GM18951 (cell line): ENCODE results near the gene ZHX3.

Experiments
- POLR2A ChIP-seq: IDR thresholded peaks from 4 replicates; pipeline ENCODE4 v1.6.1; 2011; ENCODE audit warnings: mild to moderate bottlenecking; ENCODE audit not compliant: insufficient read length, insufficient read depth; ENCODE audit errors: extremely low read depth
- in situ Hi-C: fragments of 300-500 bp; cut with MboI; formaldehyde crosslinking; loops from one replicate; pipeline ENCODE4 v1.12.0; 2022; ENCODE audit warnings: low sequenced_read_pairs, mixed read lengths, inconsistent platforms; ENCODE audit not compliant: unreplicated experiment

Gene ZHX3

DNA sequence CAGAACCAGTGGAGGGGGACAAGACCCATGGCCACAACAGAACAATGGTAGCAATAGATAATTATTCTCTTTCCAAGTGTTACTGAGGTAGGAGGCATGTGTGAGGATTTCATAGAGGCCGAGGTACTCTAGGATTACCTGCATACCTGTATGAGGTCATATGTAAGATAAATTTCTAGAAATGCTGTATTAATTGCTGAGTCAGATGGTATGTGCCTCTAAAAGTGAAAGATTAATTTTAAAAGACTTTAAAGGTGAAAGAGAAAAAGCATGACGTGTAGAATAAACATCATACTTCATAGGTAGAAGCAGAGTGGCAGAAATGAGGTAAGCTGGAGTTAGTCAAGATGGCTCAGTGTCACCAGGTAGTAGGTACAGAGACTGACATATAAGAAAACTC lies 51.6 kb downstream of the ZHX3 start:
- no peak for TF ChIP-seq POLR2A
- in situ Hi-C loops = no loop called here

GRCh38 chr20:41264819-41265218 lies 52.7 kb downstream of the ZHX3 start:
- in situ Hi-C loops = no loop called here
- no peak for TF ChIP-seq POLR2A

DNA sequence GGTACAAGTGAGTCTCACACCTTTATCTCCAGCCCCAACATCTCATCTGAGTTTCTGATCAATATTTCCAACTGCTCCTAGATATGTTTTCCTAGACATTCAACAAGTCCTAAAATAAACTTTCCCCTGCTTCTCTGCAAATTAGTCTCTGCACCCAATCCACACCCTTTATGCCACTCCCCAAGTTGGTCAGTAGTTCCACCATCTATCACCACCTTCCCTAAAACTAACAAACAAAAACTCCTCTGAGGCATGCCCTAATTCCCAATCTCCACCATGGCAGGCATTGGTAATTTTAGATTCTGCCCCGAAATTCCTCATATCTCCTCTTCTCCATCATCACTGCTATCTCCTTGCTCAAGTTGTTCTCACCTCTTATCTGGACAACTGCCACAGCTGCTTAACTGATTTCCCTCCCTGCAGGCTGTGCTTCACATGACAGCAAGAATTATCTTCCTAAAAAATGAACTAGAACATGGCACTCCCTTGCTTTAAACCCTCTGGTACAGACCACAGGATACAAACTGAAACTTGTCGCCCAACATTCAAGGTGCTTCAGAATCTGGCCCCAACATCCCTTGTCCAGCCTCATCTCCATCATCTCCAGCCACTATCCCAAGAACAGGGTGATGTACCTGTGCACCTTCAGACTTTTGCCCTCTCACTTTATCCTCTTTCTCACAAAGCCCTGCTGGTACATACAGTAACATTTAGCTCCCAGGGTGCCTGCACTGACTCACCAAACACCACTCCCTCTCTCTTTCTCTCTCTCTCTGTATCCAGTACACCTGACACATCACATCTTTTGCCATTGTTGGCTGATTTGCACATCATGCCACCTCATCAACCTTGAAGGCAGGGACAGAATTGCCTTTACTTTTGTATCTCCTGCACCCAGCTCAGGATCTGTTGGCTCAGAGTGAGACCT lies 55.5 kb downstream of the ZHX3 start:
- no peak for TF ChIP-seq POLR2A
- in situ Hi-C loops = no loop called here

GRCh38 chr20:41261260-41261659 lies 56.3 kb downstream of the ZHX3 start:
- TF ChIP-seq POLR2A = no peak
- in situ Hi-C loops = no loop called here

- TF ChIP-seq POLR2A = no peak
- in situ Hi-C loops = no loop called here
Measured at GRCh38 chr20:41260734-41261220, 56.8 kb downstream of the ZHX3 start.

DNA sequence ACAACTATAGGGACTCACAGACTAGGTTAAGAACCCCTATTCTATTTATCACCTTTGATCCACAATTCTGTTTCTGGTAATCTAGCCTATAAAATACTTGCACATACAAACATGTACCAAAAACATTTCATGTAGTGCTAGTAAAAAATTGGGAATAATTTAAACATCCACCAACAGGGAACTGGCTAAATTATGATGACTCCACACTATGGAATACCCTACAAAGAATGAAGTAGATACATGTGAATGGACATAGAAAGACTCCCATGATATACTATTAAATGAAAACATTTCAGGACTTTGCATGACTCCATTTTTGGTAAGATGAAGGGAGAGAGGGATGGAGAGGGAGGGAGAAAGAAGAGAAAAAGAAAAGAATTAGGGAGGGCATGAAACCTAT lies 58.2 kb downstream of the ZHX3 start:
- in situ Hi-C loops = no loop called here

DNA sequence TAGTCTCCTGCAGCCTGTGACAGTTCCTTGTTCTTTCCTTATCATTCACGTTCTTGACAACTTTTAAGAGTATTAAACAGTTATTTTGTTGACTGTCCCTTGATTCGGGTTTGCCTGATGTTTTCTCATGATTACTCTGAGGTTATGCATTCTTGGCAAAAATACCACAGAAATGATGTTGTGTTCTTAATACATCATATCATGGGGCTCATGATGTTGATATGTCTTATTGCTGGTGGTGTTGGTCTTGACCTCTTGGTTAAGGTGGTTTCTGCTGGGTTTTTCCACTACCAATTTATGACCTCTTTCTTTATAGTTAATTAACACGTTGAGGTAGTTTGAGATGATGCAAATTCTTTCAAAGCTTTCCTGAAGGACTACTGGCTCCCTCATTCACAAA lies 59.1 kb downstream of the ZHX3 start:
- TF ChIP-seq POLR2A = no peak
- in situ Hi-C loops = no loop called here

More for the DNA sequence above, 58.2 kb downstream of the ZHX3 start:
- TF ChIP-seq POLR2A = no peak

GRCh38 chr20:41256516-41256915 lies 61.0 kb downstream of the ZHX3 start:
- in situ Hi-C loops = no loop called here
- no peak for TF ChIP-seq POLR2A

DNA sequence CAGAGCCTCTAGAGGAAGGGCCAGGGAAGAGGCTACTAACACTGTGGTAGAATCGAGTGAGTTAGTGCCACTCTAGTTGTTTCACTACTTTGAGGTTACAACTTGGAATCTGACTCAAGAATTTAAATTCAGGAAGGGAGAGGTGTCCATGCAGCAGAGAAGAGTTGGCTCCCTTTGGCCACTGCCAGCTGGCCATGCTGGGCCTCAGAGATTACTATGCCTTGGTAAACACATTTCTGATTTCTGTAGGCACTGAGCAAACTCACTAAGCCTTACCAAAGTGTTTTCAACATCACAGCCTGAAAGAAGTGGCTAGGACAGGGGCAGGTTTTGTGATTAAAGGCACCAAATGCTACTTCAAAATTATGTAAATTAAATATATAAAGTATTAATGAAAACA lies 61.9 kb downstream of the ZHX3 start:
- in situ Hi-C loops = no loop called here
- TF ChIP-seq POLR2A = no peak

DNA sequence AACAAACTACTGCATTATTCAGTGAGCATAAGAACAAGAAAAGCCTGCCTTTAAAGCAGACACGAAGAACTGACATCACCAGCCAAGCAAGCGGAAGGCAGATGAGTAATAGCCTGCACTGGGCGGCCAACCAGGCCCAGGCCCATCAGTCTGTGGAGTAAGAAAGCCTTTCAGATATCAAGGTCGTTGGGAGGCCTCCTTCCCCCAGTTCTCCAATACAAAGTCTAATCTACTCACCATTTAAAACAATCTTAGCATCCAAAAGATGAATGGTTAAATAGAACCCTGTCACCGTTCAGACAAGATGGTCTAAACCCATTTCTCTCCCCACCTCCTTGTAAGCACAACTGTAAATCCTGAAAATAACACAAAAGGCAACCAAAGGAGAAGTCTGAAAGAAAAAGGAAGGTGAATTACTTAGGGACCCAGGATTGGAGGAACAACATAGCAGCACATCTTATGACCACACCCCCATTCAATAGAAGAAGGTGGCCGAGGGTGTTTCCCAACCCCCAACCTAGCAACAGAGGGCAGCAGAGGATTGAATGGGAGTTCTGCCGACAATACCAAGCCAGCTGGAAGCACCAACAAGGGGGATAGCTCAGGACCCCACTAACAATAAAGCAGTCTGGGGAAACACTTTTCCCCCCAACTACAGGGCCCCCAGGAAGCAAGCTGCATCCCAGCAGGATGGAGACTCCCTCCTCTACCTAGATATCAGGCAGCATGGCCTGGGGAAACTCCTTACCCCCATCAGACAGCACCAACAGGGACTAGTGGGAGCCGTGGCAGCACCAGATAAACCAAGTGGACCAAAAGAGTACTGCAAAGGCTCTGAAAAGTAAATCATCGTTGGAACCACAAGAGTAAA lies 67.9 kb downstream of the ZHX3 start:
- no peak for TF ChIP-seq POLR2A
- in situ Hi-C loops = no loop called here

- in situ Hi-C loops = no loop called here
Measured at GRCh38 chr20:41248368-41249024, 69.0 kb downstream of the ZHX3 start.

DNA sequence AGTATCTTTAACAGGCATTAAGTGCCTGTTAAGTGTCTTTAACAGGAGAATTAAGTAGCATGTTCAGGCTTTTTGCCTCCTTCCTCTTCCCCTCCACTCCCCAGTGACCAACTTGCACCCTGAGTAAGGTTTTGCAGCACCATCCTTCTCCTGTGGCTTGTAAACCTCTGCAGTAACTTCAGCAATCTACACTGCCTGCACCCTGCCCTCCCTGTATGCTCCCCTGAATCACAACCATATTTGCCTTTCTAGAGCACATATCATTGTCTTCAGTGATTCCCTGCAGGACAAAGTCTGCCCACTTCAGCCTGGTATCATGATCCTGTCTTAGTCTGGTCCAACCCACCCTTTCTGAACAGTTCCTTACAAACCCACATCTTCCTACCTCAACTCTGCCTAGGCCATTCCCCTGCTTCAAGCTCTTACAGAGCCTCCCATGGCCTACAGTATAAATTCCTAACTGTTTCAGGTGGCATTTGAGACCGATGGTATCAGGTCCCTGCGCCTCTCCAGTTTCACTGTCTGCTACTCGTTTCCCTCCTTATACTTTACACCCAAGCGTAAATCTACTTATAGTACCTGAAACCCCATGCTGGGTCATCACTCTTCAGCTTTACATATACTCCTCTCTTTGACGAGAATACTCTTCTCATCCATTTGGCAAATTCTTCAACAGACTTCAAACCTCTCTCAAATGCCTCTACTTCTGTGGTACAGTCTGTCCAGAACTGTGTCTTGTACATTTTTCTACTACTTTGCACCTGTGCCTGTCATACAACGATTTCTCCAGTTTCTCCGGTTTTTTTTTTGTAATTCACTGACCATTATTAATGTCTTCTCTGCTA lies 69.8 kb downstream of the ZHX3 start:
- in situ Hi-C loops = no loop called here
- TF ChIP-seq POLR2A = no peak

More at GRCh38 chr20:41248368-41249024, 69.0 kb downstream of the ZHX3 start:
- TF ChIP-seq POLR2A = no peak

DNA sequence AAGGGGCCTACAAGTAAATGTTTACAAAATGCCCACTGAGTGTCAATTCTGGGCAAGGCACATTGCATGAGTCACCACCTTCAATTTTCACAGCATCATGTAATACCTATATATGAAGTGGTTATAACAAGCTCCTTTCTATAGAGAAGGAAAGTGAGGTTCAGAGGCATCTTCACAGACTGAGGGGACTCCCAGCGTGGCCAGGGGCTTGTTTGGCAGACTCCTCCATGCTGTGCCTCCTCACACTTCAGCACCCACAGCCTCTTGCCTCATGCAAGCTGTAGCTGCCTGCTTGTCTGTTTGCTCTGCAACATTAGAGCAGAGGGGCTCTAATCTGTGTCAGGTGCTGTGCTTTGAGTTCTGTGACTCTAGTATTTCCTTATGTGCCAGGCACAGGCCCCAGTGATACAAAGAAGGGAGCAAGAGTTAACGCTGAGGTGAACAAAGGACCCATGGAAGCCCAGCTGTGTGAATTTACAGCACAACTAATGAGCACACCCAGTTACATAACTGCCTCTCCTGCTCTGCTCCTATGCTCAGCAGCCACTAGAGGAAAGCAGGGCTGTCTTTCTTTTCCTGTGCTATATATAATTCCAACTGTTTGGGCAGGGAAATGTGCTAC lies 72.3 kb downstream of the ZHX3 start:
- in situ Hi-C loops = no loop called here
- no peak for TF ChIP-seq POLR2A
